H9 (cell line): ENCODE measurements around the gene ULK1. TPM values are rescaled to one million over a fixed set of nuclear protein-coding genes. Genes with fewer than 3 reads are reported as not detected.

Experiments
- DNase-seq: peaks from one replicate; pipeline ENCODE4 v3.0.0-alpha.2; 2017
- H2AFZ ChIP-seq: one replicate; pipeline ENCODE4 v1.6.1; 2013; ENCODE audit warnings: mild to moderate bottlenecking, low read length, control low read depth, moderate library complexity
- H2AK5ac ChIP-seq: 2 replicates; pipeline ENCODE4 v1.6.1; 2013; ENCODE audit warnings: low read length, control low read depth, mixed read lengths; ENCODE audit not compliant: insufficient read length
- H2BK120ac ChIP-seq: one replicate; pipeline ENCODE4 v1.6.1; 2013; ENCODE audit warnings: low read depth, mild to moderate bottlenecking, low read length, control low read depth, inconsistent platforms; ENCODE audit not compliant: poor library complexity, severe bottlenecking
- H2BK12ac ChIP-seq: 2 replicates; pipeline ENCODE4 v1.6.1; 2013; ENCODE audit warnings: low read length, control low read depth, mixed read lengths, low read depth; ENCODE audit not compliant: insufficient read length
- H2BK15ac ChIP-seq: 2 replicates; pipeline ENCODE4 v1.6.1; 2013; ENCODE audit warnings: low read depth, low read length, control low read depth
- H2BK20ac ChIP-seq: one replicate; pipeline ENCODE4 v1.6.1; 2013; ENCODE audit warnings: low read depth, mild to moderate bottlenecking, low read length, control low read depth, inconsistent platforms; ENCODE audit not compliant: poor library complexity, severe bottlenecking
- H2BK5ac ChIP-seq: 2 replicates; pipeline ENCODE4 v1.6.1; 2013; ENCODE audit warnings: low read length, control low read depth, mixed read lengths; ENCODE audit not compliant: insufficient read length
- H3K14ac ChIP-seq: 2 replicates; pipeline ENCODE4 v1.6.1; 2013; ENCODE audit warnings: low read length, control low read depth; ENCODE audit not compliant: insufficient read depth
- H3K18ac ChIP-seq: 2 replicates; pipeline ENCODE4 v1.6.1; 2013; ENCODE audit warnings: low read depth, mild to moderate bottlenecking, mixed read lengths, low read length, control low read depth; ENCODE audit not compliant: insufficient read length
- H3K23ac ChIP-seq: 2 replicates; pipeline ENCODE4 v1.6.1; 2013; ENCODE audit warnings: low read length, control low read depth, mixed read lengths, low read depth; ENCODE audit not compliant: insufficient read length
- H3K23me2 ChIP-seq: 2 replicates; pipeline ENCODE4 v1.6.1; 2013; ENCODE audit warnings: low read depth, mild to moderate bottlenecking, mixed read lengths, low read length, control low read depth; ENCODE audit not compliant: insufficient read length, poor library complexity, severe bottlenecking
- H3K27ac ChIP-seq: 2 replicates; pipeline ENCODE4 v1.5.1; 2013; ENCODE audit warnings: low read length, control low read depth, mixed read lengths, low read depth; ENCODE audit not compliant: insufficient read length
- H3K27me3 ChIP-seq: 2 replicates; pipeline ENCODE4 v1.6.1; 2013; ENCODE audit warnings: low read length, control low read depth, inconsistent platforms; ENCODE audit not compliant: insufficient read depth
- H3K4ac ChIP-seq: 2 replicates; pipeline ENCODE4 v1.6.1; 2013; ENCODE audit warnings: low read depth, mild to moderate bottlenecking, control low read depth, inconsistent platforms, low read length, moderate library complexity
- H3K4me1 ChIP-seq: 2 replicates; pipeline ENCODE4 v1.6.1; 2013; ENCODE audit warnings: low read length, control low read depth, inconsistent platforms; ENCODE audit not compliant: insufficient read depth
- H3K4me2 ChIP-seq: 2 replicates; pipeline ENCODE4 v1.6.1; 2013; ENCODE audit warnings: low read length, control low read depth, mixed read lengths; ENCODE audit not compliant: insufficient read length, insufficient read depth
- H3K56ac ChIP-seq: 2 replicates; pipeline ENCODE4 v1.6.1; 2013; ENCODE audit warnings: low read depth, mild to moderate bottlenecking, mixed read lengths, low read length, control low read depth; ENCODE audit not compliant: insufficient read length
- H3K79me1 ChIP-seq: 2 replicates; pipeline ENCODE4 v1.6.1; 2013; ENCODE audit warnings: low read depth, mild to moderate bottlenecking, moderate library complexity, low read length, control low read depth, inconsistent platforms; ENCODE audit not compliant: insufficient read depth, poor library complexity, severe bottlenecking
- H3K79me2 ChIP-seq: 2 replicates; pipeline ENCODE4 v1.6.1; 2013; ENCODE audit warnings: low read length, control low read depth, inconsistent platforms; ENCODE audit not compliant: insufficient read depth
- H3K9ac ChIP-seq: 2 replicates; pipeline ENCODE4 v1.6.1; 2013; ENCODE audit warnings: low read length, control low read depth, mixed read lengths; ENCODE audit not compliant: insufficient read length; ENCODE audit errors: extremely low read depth
- H3K9me3 ChIP-seq: one replicate; pipeline ENCODE4 v1.6.1; 2013; ENCODE audit warnings: low read depth, low read length, inconsistent platforms; ENCODE audit not compliant: control insufficient read depth
- H3T11ph ChIP-seq: one replicate; pipeline ENCODE4 v1.6.1; 2013; ENCODE audit warnings: mild to moderate bottlenecking, low read length, control low read depth, inconsistent platforms
- H4K20me1 ChIP-seq: one replicate; pipeline ENCODE4 v1.6.1; 2013; ENCODE audit not compliant: control insufficient read depth, insufficient read length, insufficient read depth
- H4K5ac ChIP-seq: 2 replicates; pipeline ENCODE4 v1.6.1; 2013; ENCODE audit warnings: low read depth, mild to moderate bottlenecking, mixed read lengths, low read length, control low read depth; ENCODE audit not compliant: insufficient read length
- H4K8ac ChIP-seq: replicated peaks from 2 replicates; pipeline ENCODE4 v1.6.1; 2013; ENCODE audit warnings: low read length, control low read depth, mixed read lengths, low read depth; ENCODE audit not compliant: insufficient read length
- H4K91ac ChIP-seq: 2 replicates; pipeline ENCODE4 v1.6.1; 2013; ENCODE audit warnings: low read depth, mild to moderate bottlenecking, moderate library complexity, mixed read lengths, low read length, control low read depth; ENCODE audit not compliant: insufficient read length
- H3K27ac Mint-ChIP-seq, 3 experiments: 2 replicates in 2 of 3; 3 replicates in 1 of 3; pipeline ENCODE4 v1.8.0; 2020 to 2021; ENCODE audit warnings: mixed read lengths in 3 of 3, mild to moderate bottlenecking in 1 of 3, moderate library complexity in 1 of 3
- H3K27me3 Mint-ChIP-seq: 2 replicates; pipeline ENCODE4 v1.8.0; 2021; ENCODE audit warnings: low read depth, mild to moderate bottlenecking, moderate library complexity, mixed read lengths
- H3K36me3 Mint-ChIP-seq, 3 experiments: 2 replicates in 2 of 3; 3 replicates in 1 of 3; pipeline ENCODE4 v1.8.0; 2020 to 2021; ENCODE audit warnings: low read depth in 3 of 3, mixed read lengths in 3 of 3; ENCODE audit not compliant: insufficient read depth in 1 of 3
- H3K4me1 Mint-ChIP-seq, 2 experiments: 2 replicates each; pipeline ENCODE4 v1.8.0; 2020; ENCODE audit warnings: mixed read lengths in 2 of 2
- H3K4me3 Mint-ChIP-seq, 2 experiments: 2 replicates in 1 of 2; 3 replicates in 1 of 2; pipeline ENCODE4 v1.8.0; 2020 to 2021; ENCODE audit warnings: mild to moderate bottlenecking in 2 of 2, mixed read lengths in 2 of 2, moderate library complexity in 1 of 2
- H3K9me3 Mint-ChIP-seq, 2 experiments: 2 replicates in 1 of 2; 3 replicates in 1 of 2; pipeline ENCODE4 v1.8.0; 2020; ENCODE audit warnings: mild to moderate bottlenecking in 2 of 2, mixed read lengths in 2 of 2, moderate library complexity in 1 of 2
- CTCF ChIP-seq: fragments of 200-600 bp; sonication (generic); conservative IDR thresholded peaks from 3 replicates; pipeline ENCODE4 v1.8.0; 2021; ENCODE audit warnings: antibody characterized with exemption, mild to moderate bottlenecking
- WGBS: extraction: QIAGEN DNeasy Blood & Tissue Kit; methylation state at CpG from one replicate; pipeline ENCODE4 v1.1.7; 2013; ENCODE audit warnings: missing lambda C conversion rate, low lambda C conversion rate, mixed read lengths; ENCODE audit not compliant: insufficient read length; ENCODE audit errors: extremely low coverage; 5-methylcytosine and 5-hydroxymethylcytosine counted together
- total RNA-seq: library from RNA; stranded (reverse); gene quantifications from 2 replicates; pipeline ENCODE4 v1.2.1, GENCODE V29; 2021

ULK1 gene
- total RNA-seq, 1 experiment from 2014 or later, result 57.2 TPM

DNA sequence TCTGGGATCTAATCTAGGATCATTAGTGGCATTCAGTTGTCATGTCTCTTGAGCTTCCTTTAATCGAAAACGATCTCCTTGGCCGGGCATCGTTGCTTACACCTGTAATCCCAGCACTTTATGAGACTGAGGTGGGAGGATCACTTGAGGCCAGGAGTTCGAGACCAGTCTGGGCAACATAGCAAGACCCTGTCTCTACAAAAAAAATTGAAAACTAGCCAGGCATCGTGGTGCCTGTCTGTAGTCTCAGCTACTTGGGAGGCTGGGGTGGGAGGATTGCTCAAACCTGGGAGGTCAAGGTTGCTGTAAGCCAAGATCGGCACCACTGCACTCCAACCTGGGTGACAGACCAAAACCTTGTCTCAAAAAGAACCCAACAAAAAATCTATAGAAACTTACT lies 43.7 kb downstream of the ULK1 start:
- Histone ChIP-seq H3K4me1 (no peaks in the 10 kb centered on the region), H3K27ac (no peak overlapping the region), H4K20me1 (no peaks in the 10 kb centered on the region), H4K91ac (no peak overlapping the region), H3K4me2 (no peak overlapping the region), H2BK15ac (no peak overlapping the region), H3K79me1 (no peaks in the 10 kb centered on the region), H2AK5ac (no peak overlapping the region), H4K5ac (no peak overlapping the region), H2BK120ac (no peak overlapping the region), H3K27me3 (no peaks in the 10 kb centered on the region), H3K9me3 (no peaks in the 10 kb centered on the region), H3K18ac (no peak overlapping the region), H4K8ac (no peak overlapping the region), H3K4ac (no peak overlapping the region), H3K23ac (no peak overlapping the region), H3K23me2 (no peaks in the 10 kb centered on the region), H3K9ac (no peak overlapping the region), H2BK12ac (no peak overlapping the region), H3K14ac (no peak overlapping the region), H2AFZ (no peak overlapping the region), H3K79me2 (no peaks in the 10 kb centered on the region; the same call in 1 of the 2 replicates), H2BK5ac (no peak overlapping the region), H3K56ac (no peak overlapping the region), H2BK20ac (no peak overlapping the region), H3T11ph (no peak overlapping the region)
- H3K27ac Mint-ChIP-seq, result peak overlapping the region in 2 of 3 experiments; percentile 38 to 52; a peak in 1 of 7 replicates
- no peaks in the 10 kb centered on the region for H3K9me3 Mint-ChIP-seq
- peaks cover 61 to 93% (median 72%) of the 10 kb centered on the region in 3 experiments; a peak in 6 of 7 replicates for H3K36me3 Mint-ChIP-seq
- H3K4me3 Mint-ChIP-seq, result no peak overlapping the region
- no peaks in the 10 kb centered on the region for H3K27me3 Mint-ChIP-seq
- WGBS, result no CpG with 5 or more reads among the region's 7 CpGs
- TF ChIP-seq CTCF, result no peak
- DNase-seq, result no peak
- no peaks in the 10 kb centered on the region for H3K4me1 Mint-ChIP-seq
